OCI-LY7 (cell line): ENCODE data around the gene CHCHD4.

ENCODE experiments used
- CTCF ChIP-seq: fragments of 200-600 bp; sonication (generic); conservative IDR thresholded peaks from 2 replicates; pipeline ENCODE4 v1.5.1; 2014; ENCODE audit warnings: mild to moderate bottlenecking, antibody characterized with exemption, low read length, moderate library complexity, mixed read lengths
- EZH2phosphoT487 ChIP-seq: fragments of 200-600 bp; sonication (generic); IDR thresholded peaks from 2 replicates; pipeline ENCODE4 v1.6.1; 2018; ENCODE audit warnings: low read depth, borderline replicate concordance, mild to moderate bottlenecking, mixed run types, antibody characterized with exemption, low read length, moderate library complexity, mixed read lengths

GRCh38 chr3:14130230-14130629, 5.6 kb upstream of the CHCHD4 start:
- TF ChIP-seq CTCF, result no peak
- no peak for TF ChIP-seq EZH2phosphoT487
